ENCODE results near the gene MGA.

DNA sequence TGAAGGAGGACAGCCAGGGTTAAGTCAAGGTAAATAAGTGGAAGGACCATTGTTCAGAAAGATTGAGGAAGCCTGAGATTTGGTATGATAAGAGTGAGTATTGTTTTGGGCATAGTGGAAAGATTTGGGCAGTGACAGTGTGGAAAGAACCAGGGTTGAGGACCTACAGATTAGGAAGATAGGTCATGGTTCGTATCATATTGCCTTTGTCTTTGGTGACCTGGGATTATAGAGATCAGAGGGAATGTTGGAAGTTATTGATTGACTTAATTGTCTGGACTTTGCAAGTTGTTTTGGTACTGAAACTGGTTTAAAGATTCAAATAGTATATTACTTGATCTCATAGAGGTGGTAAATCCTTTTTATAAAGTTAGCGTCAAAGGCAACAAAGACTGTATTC is 23.1 kb upstream of the MGA start:
- TF ChIP-seq, protein P1, sequence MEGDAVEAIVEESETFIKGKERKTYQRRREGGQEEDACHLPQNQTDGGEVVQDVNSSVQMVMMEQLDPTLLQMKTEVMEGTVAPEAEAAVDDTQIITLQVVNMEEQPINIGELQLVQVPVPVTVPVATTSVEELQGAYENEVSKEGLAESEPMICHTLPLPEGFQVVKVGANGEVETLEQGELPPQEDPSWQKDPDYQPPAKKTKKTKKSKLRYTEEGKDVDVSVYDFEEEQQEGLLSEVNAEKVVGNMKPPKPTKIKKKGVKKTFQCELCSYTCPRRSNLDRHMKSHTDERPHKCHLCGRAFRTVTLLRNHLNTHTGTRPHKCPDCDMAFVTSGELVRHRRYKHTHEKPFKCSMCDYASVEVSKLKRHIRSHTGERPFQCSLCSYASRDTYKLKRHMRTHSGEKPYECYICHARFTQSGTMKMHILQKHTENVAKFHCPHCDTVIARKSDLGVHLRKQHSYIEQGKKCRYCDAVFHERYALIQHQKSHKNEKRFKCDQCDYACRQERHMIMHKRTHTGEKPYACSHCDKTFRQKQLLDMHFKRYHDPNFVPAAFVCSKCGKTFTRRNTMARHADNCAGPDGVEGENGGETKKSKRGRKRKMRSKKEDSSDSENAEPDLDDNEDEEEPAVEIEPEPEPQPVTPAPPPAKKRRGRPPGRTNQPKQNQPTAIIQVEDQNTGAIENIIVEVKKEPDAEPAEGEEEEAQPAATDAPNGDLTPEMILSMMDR (IDR thresholded peaks at IDR 0.05) = no peak
- TF ChIP-seq, protein P2, sequence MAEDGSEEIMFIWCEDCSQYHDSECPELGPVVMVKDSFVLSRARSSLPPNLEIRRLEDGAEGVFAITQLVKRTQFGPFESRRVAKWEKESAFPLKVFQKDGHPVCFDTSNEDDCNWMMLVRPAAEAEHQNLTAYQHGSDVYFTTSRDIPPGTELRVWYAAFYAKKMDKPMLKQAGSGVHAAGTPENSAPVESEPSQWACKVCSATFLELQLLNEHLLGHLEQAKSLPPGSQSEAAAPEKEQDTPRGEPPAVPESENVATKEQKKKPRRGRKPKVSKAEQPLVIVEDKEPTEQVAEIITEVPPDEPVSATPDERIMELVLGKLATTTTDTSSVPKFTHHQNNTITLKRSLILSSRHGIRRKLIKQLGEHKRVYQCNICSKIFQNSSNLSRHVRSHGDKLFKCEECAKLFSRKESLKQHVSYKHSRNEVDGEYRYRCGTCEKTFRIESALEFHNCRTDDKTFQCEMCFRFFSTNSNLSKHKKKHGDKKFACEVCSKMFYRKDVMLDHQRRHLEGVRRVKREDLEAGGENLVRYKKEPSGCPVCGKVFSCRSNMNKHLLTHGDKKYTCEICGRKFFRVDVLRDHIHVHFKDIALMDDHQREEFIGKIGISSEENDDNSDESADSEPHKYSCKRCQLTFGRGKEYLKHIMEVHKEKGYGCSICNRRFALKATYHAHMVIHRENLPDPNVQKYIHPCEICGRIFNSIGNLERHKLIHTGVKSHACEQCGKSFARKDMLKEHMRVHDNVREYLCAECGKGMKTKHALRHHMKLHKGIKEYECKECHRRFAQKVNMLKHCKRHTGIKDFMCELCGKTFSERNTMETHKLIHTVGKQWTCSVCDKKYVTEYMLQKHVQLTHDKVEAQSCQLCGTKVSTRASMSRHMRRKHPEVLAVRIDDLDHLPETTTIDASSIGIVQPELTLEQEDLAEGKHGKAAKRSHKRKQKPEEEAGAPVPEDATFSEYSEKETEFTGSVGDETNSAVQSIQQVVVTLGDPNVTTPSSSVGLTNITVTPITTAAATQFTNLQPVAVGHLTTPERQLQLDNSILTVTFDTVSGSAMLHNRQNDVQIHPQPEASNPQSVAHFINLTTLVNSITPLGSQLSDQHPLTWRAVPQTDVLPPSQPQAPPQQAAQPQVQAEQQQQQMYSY (CRISPR knock-in tag; IDR thresholded peaks at IDR 0.05) = no peak
- no peak for TF ChIP-seq ESRRA (CRISPR knock-in tag; IDR thresholded peaks at IDR 0.05; ENCODE audit: borderline replicate concordance)
- TF ChIP-seq ZNF416 (CRISPR knock-in tag; IDR thresholded peaks at IDR 0.05) = no peak
- no peak for TF ChIP-seq TP53 (CRISPR knock-in tag; IDR thresholded peaks at IDR 0.05)
- TF ChIP-seq ZBTB21 (CRISPR knock-in tag; IDR thresholded peaks at IDR 0.05; ENCODE audit: borderline replicate concordance) = no peak
- TF ChIP-seq GABPB1 (CRISPR knock-in tag; IDR thresholded peaks at IDR 0.05) = no peak

Data from WTC11 (cell line).